SK-N-SH (cell line): ENCODE measurements around the gene GDPGP1. TPM values are rescaled to one million over a fixed set of nuclear protein-coding genes. Genes with fewer than 3 reads are reported as not detected.
"Not testable (repeated sequence)": the region's sequence is repeated elsewhere in the genome, so short reads cannot be mapped to it uniquely, and the experiment has no call there.

Experiments used
- CTCF ChIA-PET: fragments of 300-600, 350-600 bp; formaldehyde crosslinking; extraction: SDS; loops from one replicate; lab custom pipeline; 2021; lab: Yijun Ruan, JAX
- POLR2A ChIA-PET: fragments of 350-600 bp; sonication (Branson Sonifier 250); formaldehyde crosslinking; extraction: SDS; loops from one replicate; lab custom pipeline; 2020; ENCODE audit warnings: antibody characterized with exemption, inconsistent platforms; lab: Yijun Ruan, JAX
- DNase-seq: peaks from one replicate; pipeline ENCODE4 v3.0.0; 2012
- H2AFZ ChIP-seq: fragments of 200-600 bp; sonication (generic); 2 replicates; pipeline ENCODE4 v1.8.1; 2016; ENCODE audit warnings: antibody characterized with exemption, mild to moderate bottlenecking, low read depth
- H3F3A ChIP-seq: fragments of 200-600 bp; sonication (generic); replicated peaks from 2 replicates; pipeline ENCODE3; 2016; ENCODE audit warnings: antibody characterized with exemption, mild to moderate bottlenecking; ENCODE audit not compliant: insufficient read depth
- H3K27ac ChIP-seq, 2 experiments: fragments of 200-500 bp in 1 of 2; fragments of 200-600 bp in 1 of 2; sonication (Bioruptor generic) in 1 of 2; sonication (generic), shearing (Covaris generic) in 1 of 2; 2 replicates each; pipeline versions ENCODE4 v1.5.1 to v1.6.1; 2014 to 2016; ENCODE audit warnings: low read depth in 2 of 2, inconsistent platforms in 1 of 2, low read length in 1 of 2, mild to moderate bottlenecking in 1 of 2, mixed read lengths in 1 of 2
- H3K27me3 ChIP-seq: fragments of 200-600 bp; sonication (generic), shearing (Covaris generic); 2 replicates; pipeline ENCODE4 v1.6.1; 2016; ENCODE audit warnings: mixed run types; ENCODE audit not compliant: insufficient read depth
- H3K36me3 ChIP-seq, 2 experiments: fragments of 200-500 bp in 1 of 2; fragments of 200-600 bp in 1 of 2; sonication (Bioruptor generic) in 1 of 2; sonication (generic) in 1 of 2; replicated peaks in 1 of 2; 2 replicates each; pipeline versions ENCODE3 to v1.5.1; 2014 to 2016; ENCODE audit warnings: low read length in 1 of 2, mild to moderate bottlenecking in 1 of 2; ENCODE audit not compliant: insufficient read depth in 2 of 2, control insufficient read depth in 1 of 2
- H3K4me1 ChIP-seq, 2 experiments: fragments of 200-500 bp in 1 of 2; fragments of 200-600 bp in 1 of 2; sonication (Bioruptor generic) in 1 of 2; sonication (generic), shearing (Covaris generic) in 1 of 2; 2 replicates each; pipeline versions ENCODE4 v1.5.1 to v1.6.1; 2014 to 2016; ENCODE audit warnings: low read depth in 1 of 2, low read length in 1 of 2, mixed run types in 1 of 2; ENCODE audit not compliant: insufficient read depth in 2 of 2, control insufficient read depth in 1 of 2
- H3K4me2 ChIP-seq: fragments of 200-600 bp; sonication (generic), shearing (Covaris generic); 2 replicates; pipeline ENCODE4 v1.6.1; 2017; ENCODE audit warnings: mixed run types
- H3K4me3 ChIP-seq, 2 experiments: fragments of 200-500 bp in 1 of 2; fragments of 200-600 bp in 1 of 2; sonication (Bioruptor generic) in 1 of 2; sonication (generic), shearing (Covaris generic) in 1 of 2; 2 replicates each; pipeline versions ENCODE4 v1.5.1 to v1.8.1; 2014 to 2016; ENCODE audit warnings: low read depth in 2 of 2, inconsistent platforms in 1 of 2, low read length in 1 of 2, mild to moderate bottlenecking in 1 of 2, mixed read lengths in 1 of 2, moderate library complexity in 1 of 2
- H3K79me2 ChIP-seq: fragments of 200-600 bp; sonication (generic); 2 replicates; pipeline ENCODE4 v1.8.1; 2017; ENCODE audit warnings: mild to moderate bottlenecking; ENCODE audit not compliant: insufficient read depth
- H3K9ac ChIP-seq: fragments of 200-600 bp; sonication (generic); 2 replicates; pipeline ENCODE4 v1.6.1; 2017; ENCODE audit warnings: mixed run types
- H3K9me2 ChIP-seq: fragments of 200-600 bp; sonication (generic); 2 replicates; pipeline ENCODE4 v1.6.1; 2017; ENCODE audit warnings: mixed run types
- H3K9me3 ChIP-seq: fragments of 200-600 bp; sonication (generic); 2 replicates; pipeline ENCODE4 v1.6.1; 2017; ENCODE audit warnings: mixed run types, mild to moderate bottlenecking, moderate library complexity
- H4K20me1 ChIP-seq: fragments of 200-600 bp; sonication (generic); 2 replicates; pipeline ENCODE4 v1.6.1; 2017; ENCODE audit warnings: mild to moderate bottlenecking, mixed run types; ENCODE audit not compliant: insufficient read depth
- ELF1 ChIP-seq: IDR thresholded peaks from 2 replicates; pipeline ENCODE4 v1.4.0; 2012
- GABPA ChIP-seq: IDR thresholded peaks from 2 replicates; pipeline ENCODE4 v1.4.0; 2012; ENCODE audit warnings: low read depth, mild to moderate bottlenecking
- MXI1 ChIP-seq: IDR thresholded peaks from 2 replicates; pipeline ENCODE4 v1.6.1; 2012; ENCODE audit warnings: mild to moderate bottlenecking, low read depth, low read length, improper control_type of control experiment
- NRF1 ChIP-seq: IDR thresholded peaks from 2 replicates; pipeline ENCODE4 v1.6.1; 2012; ENCODE audit warnings: low read depth, mild to moderate bottlenecking, low read length
- RAD21 ChIP-seq: IDR thresholded peaks from 2 replicates; pipeline ENCODE4 v1.6.1; 2012; ENCODE audit warnings: mild to moderate bottlenecking, low read length
- RCOR1 ChIP-seq: fragments of 150-350 bp; IDR thresholded peaks from 2 replicates; pipeline ENCODE4 v1.6.1; 2017; ENCODE audit warnings: antibody characterized with exemption, low read length
- RFX5 ChIP-seq: IDR thresholded peaks from 2 replicates; pipeline ENCODE4 v1.6.1; 2012; ENCODE audit warnings: mild to moderate bottlenecking, improper control_type of control experiment, low read length
- SMC3 ChIP-seq: IDR thresholded peaks from 2 replicates; pipeline ENCODE4 v1.6.1; 2012; ENCODE audit warnings: low read depth, low read length, improper control_type of control experiment
- TEAD4 ChIP-seq: IDR thresholded peaks from 2 replicates; pipeline ENCODE4 v1.4.0; 2012; ENCODE audit warnings: mild to moderate bottlenecking, borderline replicate concordance; ENCODE audit not compliant: insufficient read depth
- WGBS: methylation state at CpG from one replicate; pipeline ENCODE4 v1.1.6; 2017; ENCODE audit warnings: low lambda C conversion rate; 5-methylcytosine and 5-hydroxymethylcytosine counted together
- polyA plus RNA-seq, 3 experiments: library from polyadenylated mRNA; depleted of rRNA; stranded (reverse); fragments of >200 nt; gene quantifications; 2 replicates each; pipeline ENCODE4 v1.2.3, GENCODE V29; 2012
- TF ChIP-seq, protein P1 (sequence below): IDR thresholded peaks from 2 replicates; pipeline ENCODE4 v1.4.0; 2012; ENCODE audit warnings: low read depth
- TF ChIP-seq, protein P2 (sequence below): IDR thresholded peaks from 2 replicates; pipeline ENCODE4; 2012
- TF ChIP-seq, protein P3 (sequence below): fragments of 200-600 bp; sonication (generic); IDR thresholded peaks from 2 replicates; pipeline ENCODE4 v1.6.1; 2017; ENCODE audit warnings: antibody characterized with exemption, mild to moderate bottlenecking, moderate library complexity

Gene GDPGP1
- polyA plus RNA-seq, 1 of the 3 experiments (the other 2 are of a cell fraction), result 2.4 TPM

DNA sequence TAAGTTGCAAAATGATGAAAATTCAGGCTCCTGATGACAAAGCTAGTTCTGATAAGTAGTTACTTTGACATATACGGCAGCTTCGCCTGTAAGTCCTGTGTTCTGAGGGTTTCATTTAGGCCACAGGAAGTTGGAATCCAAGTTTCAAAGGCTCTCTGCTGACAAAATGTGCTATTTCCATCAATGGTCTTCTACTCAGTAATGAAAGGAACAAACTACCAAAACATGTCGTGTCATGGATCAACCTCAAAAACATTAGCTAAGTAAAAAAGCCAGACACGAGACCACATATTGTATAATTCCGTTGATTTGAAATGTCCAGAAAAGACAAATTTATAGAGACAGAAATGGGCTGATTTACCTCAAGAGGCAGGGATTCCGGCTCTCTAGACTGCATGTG, 53.9 kb downstream of the GDPGP1 start (continued):
- TF ChIP-seq, protein P1, sequence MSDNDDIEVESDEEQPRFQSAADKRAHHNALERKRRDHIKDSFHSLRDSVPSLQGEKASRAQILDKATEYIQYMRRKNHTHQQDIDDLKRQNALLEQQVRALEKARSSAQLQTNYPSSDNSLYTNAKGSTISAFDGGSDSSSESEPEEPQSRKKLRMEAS, result no peak
- TF ChIP-seq GABPA, result no peak
- TF ChIP-seq, protein P2, sequence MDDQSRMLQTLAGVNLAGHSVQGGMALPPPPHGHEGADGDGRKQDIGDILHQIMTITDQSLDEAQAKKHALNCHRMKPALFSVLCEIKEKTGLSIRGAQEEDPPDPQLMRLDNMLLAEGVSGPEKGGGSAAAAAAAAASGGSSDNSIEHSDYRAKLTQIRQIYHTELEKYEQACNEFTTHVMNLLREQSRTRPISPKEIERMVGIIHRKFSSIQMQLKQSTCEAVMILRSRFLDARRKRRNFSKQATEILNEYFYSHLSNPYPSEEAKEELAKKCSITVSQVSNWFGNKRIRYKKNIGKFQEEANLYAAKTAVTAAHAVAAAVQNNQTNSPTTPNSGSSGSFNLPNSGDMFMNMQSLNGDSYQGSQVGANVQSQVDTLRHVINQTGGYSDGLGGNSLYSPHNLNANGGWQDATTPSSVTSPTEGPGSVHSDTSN, result no peak
- TF ChIP-seq RFX5, result no peak

DNA sequence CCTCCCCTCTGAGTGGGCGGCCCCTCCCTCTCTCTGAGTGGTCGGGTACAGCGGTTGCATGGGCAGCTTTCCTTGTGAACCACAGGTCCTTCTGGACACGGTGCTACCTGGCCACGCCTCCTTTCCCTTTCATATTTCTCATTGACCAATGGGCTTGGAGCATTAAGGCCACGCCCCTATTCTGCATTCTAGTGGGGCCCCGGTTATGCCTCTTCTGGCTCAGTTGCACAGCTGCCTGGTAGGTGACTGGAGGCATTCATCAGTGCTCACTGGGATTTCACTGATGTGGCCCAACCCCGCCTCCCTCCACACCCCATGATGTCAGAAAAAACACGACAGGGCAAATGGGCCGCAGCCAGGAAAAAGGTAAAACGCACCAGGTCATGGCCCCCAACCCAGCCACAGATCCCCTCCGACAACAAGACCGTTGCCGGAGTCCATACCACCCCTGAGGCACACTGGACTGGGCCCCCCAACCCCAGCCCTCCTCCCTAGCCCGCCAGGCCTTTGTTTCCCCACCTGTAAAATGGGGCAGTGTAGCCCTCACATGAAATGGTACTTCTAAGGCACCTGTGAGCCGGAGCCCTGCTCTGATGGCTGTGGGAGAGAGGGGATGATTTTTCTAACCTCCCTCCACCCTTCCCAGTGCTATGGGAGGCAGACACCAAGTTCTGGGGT, 57.8 kb downstream of the GDPGP1 start:
- no peaks in the 10 kb centered on the region for H3K9me3 ChIP-seq
- no peak overlapping the region for H3K9ac ChIP-seq
- TF ChIP-seq, protein P2, result no peak
- no peak for TF ChIP-seq MXI1
- TF ChIP-seq NRF1, result no peak
- no peak for TF ChIP-seq RCOR1
- TF ChIP-seq ELF1, result no peak
- TF ChIP-seq TEAD4, result no peak
- TF ChIP-seq, all 33 proteins: peak for 0
- Histone ChIP-seq H3F3A (peaks cover 5% of the 10 kb centered on the region), H4K20me1 (no peaks in the 10 kb centered on the region), H3K4me3 (no peak overlapping the region), H2AFZ (no peak overlapping the region), H3K9me2 (no peaks in the 10 kb centered on the region), H3K27me3 (no peaks in the 10 kb centered on the region), H3K79me2 (no peaks in the 10 kb centered on the region), H3K27ac (no peak overlapping the region), H3K4me2 (no peak overlapping the region), H3K36me3 (no peaks in the 10 kb centered on the region), H3K4me1 (peaks cover 0 to 3% of the 10 kb centered on the region in 2 experiments; a peak in 1 of 4 replicates)
- DNase-seq, result peak; percentile 57
- POLR2A ChIA-PET, result no interaction called here
- CTCF ChIA-PET, result interaction anchor here (0.7 to 3.4 kb wide), 6 partner anchors 9 to 191 kb away, joined by 3 to 13 read pairs (median 4); no protein-coding TSS in a partner anchor
- 75% methylated on average over 16 of the region's 16 CpGs for WGBS

DNA sequence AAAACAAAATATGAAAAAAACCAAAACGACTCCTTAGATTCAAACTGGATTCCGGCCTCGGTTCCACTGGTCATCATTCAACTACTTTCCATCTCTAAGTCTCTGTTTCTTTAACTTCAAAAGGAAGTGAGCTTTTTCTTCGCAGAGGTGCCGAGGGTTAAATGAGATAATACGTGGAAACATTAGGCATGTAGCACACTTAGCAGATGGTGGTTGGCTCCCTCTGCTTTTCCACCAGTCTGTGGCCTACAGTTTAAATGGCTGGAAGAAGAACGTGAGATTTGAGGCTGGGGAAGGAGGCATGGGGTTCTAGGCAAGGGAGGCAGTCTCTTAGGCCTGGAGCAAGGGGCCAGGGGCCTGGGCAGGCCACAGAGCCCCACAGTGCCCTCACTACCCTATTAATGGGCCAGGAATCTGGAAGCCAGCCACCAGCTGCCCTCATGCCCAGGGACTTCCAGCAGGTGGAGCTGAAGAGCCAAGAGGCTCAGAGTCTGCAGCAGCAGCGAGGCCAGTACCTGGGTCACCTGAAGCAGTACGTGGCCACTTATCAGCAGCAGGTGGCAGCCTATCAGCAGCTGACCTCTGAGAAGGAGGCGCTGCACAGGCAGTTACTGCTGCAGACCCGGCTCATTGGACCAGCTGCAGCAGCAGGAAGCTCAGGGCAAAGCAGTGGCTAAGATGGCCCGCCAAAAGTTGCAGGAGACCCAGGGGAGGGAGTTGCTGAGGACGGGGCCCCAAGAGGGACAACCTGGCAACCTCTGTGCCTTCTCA, 59.2 kb downstream of the GDPGP1 start:
- not testable (repeated sequence) for H2AFZ ChIP-seq, H3K4me3 ChIP-seq, H3K4me2 ChIP-seq, H3K27ac ChIP-seq, H3K9ac ChIP-seq, H3K27me3 ChIP-seq, H3F3A ChIP-seq, H3K79me2 ChIP-seq, H3K4me1 ChIP-seq, H3K9me2 ChIP-seq, H3K36me3 ChIP-seq, H3K9me3 ChIP-seq, H4K20me1 ChIP-seq
- DNase-seq, result peak; percentile 51
- 73% methylated on average over 8 of the region's 13 CpGs for WGBS
- POLR2A ChIA-PET, result interaction anchor here (0.6 kb wide), 1 partner anchor 182 kb away, joined by 4 read pairs; no protein-coding TSS in a partner anchor
- CTCF ChIA-PET, result interaction anchor here (0.7 to 3.4 kb wide), 15 partner anchors 8 to 595 kb away, joined by 3 to 15 read pairs (median 5); partner anchors contain the start of genes CIB1, GDPGP1 and NGRN
- TF ChIP-seq RAD21 (peak; percentile 54), SMC3 (peak; percentile 41)
- TF ChIP-seq, protein P3, sequence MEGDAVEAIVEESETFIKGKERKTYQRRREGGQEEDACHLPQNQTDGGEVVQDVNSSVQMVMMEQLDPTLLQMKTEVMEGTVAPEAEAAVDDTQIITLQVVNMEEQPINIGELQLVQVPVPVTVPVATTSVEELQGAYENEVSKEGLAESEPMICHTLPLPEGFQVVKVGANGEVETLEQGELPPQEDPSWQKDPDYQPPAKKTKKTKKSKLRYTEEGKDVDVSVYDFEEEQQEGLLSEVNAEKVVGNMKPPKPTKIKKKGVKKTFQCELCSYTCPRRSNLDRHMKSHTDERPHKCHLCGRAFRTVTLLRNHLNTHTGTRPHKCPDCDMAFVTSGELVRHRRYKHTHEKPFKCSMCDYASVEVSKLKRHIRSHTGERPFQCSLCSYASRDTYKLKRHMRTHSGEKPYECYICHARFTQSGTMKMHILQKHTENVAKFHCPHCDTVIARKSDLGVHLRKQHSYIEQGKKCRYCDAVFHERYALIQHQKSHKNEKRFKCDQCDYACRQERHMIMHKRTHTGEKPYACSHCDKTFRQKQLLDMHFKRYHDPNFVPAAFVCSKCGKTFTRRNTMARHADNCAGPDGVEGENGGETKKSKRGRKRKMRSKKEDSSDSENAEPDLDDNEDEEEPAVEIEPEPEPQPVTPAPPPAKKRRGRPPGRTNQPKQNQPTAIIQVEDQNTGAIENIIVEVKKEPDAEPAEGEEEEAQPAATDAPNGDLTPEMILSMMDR, result peak; percentile 72
